RCC 7860 (cell line): Measurements from ENCODE around the gene TPSG1.
A peak's percentile ranks its signal among the peaks of the same experiment; 100 is the strongest.

Experiments used
- DNase-seq: peaks from one replicate; pipeline ENCODE4 v3.0.0-alpha.2; 2015; ENCODE audit warnings: low spot score
- FAIRE-seq: peaks from 2 replicates; lab custom pipeline; 2012; peaks lifted over from hg19 to GRCh38; lab: Jason Lieb, UNC

Gene TPSG1

DNA sequence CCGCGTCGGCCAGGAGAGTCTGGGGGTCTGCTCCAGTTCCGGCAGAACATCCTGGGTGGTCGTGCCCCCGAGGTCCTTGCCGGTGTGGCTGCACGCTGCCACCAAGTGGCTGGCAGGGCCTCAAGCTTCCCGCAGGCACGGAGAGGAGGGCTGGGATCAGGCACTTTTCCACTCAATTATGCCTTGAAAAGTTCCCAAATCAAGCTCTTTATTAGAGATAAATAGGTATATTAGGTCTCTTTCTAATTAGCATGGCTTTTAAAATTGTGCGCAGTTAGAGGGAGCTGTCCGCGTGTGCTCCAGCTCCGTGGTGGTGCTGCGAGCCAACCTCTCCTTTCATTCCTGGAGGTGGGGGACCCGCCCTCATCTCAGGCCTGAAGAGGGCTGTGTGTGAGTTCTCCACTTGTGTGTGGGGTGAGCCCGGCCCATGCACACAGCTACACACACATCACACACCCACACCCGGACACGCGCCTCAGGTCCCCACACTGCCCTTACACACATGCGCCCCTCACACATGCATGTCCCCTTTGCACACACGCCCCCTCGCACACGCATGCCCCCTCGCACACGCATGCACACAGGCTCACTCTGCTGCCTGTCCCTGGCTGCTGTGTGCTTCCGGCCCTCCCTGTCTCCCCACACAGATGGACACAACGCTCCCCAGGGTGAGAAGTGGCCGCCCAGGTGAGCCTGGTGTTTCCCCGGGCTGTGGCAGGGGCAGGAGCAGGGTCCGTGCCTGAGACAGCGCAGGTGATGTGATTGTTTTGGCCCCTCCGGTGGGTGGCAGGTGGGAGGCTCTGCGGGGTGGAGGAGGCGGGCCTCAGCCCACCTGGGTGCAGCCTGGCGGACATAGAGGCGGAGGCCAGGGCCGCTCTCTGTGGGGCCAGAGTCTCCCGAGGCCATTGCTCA lies 43.4 kb downstream of the TPSG1 start:
- no peak for FAIRE-seq
- no peak for DNase-seq

DNA sequence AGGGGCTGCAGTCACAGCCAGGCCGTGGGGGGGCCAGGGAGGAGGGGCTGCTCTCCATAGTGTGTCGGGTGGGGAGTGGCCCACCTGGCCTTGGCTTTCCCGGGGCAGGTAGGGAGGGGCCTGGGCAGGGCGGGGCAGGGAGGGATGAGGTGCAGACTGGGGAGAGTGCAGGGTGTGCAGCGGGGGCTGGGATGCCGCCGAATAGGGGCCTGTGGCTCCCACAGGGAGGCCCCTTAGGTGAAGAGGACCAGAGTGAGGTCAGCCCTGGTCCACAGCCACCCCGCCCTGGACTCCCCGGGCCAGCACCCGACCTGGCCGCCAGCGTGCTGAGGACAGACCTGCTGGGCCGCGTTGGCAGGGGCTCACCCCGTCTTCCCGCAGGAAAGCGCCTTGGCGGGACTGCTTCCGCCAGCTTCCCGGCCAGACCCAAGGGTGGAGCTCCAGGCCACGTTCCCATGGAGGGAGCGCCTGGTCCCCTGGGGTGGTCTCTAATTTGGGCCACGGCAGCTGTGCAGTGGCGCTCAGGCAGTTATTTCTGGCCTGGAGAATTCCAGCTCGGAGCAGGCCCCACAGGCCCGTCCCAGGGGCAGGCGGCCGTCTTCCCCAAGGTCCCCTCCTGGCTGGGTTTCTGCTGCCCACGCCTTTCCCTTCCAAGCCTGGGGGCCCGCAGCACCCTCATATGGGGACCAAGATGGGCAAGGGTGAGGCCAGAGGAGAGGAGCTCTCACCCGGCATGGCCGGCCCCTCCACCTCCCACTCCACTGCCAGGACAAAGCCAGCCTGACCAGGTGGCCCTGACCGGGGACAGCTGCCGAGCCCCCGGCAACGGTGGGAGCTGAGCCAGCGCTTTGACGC lies 44.3 kb downstream of the TPSG1 start:
- FAIRE-seq (no peak), DNase-seq (no peak)

- no peak for FAIRE-seq
- DNase-seq: no peak
Observed at GRCh38 chr16:1178295-1178910, 46.7 kb downstream of the TPSG1 start.

DNA sequence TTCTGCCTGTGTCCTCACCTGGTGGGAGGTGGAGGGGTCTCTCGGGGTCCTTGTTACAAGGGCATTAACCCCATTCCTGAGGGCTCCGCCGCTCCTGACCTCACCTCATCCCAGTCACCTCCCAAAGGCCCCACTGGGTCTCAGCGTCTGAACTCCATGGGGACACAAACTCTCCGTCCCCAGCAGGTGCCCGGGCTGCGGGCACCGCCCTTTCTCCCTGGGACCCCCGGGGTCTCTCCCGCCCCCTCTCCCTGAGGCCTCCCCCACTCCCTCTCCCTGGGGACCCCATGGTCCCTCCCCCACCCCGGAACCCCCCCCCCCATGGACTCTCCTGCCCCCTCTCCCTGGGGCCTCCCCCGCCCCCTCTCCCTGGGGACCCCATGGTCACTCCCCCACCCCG lies 47.3 kb downstream of the TPSG1 start:
- FAIRE-seq (no peak), DNase-seq (no peak)

- FAIRE-seq: no peak
- DNase-seq: no peak
Observed at GRCh38 chr16:1177053-1177452, 48.0 kb downstream of the TPSG1 start.

GRCh38 chr16:1176280-1176897 lies 48.7 kb downstream of the TPSG1 start:
- DNase-seq: no peak
- no peak for FAIRE-seq

- DNase-seq: peak; percentile 16
Observed at GRCh38 chr16:1175566-1176279, 49.3 kb downstream of the TPSG1 start.

GRCh38 chr16:1174477-1175357 lies 50.4 kb downstream of the TPSG1 start:
- DNase-seq (peak; percentile 13), FAIRE-seq (no peak)

More at GRCh38 chr16:1175566-1176279, 49.3 kb downstream of the TPSG1 start:
- no peak for FAIRE-seq

GRCh38 chr16:1173788-1174451 lies 51.1 kb downstream of the TPSG1 start:
- no peak for FAIRE-seq
- no peak for DNase-seq

- FAIRE-seq: no peak
Observed at GRCh38 chr16:1172651-1173050, 52.4 kb downstream of the TPSG1 start.

DNA sequence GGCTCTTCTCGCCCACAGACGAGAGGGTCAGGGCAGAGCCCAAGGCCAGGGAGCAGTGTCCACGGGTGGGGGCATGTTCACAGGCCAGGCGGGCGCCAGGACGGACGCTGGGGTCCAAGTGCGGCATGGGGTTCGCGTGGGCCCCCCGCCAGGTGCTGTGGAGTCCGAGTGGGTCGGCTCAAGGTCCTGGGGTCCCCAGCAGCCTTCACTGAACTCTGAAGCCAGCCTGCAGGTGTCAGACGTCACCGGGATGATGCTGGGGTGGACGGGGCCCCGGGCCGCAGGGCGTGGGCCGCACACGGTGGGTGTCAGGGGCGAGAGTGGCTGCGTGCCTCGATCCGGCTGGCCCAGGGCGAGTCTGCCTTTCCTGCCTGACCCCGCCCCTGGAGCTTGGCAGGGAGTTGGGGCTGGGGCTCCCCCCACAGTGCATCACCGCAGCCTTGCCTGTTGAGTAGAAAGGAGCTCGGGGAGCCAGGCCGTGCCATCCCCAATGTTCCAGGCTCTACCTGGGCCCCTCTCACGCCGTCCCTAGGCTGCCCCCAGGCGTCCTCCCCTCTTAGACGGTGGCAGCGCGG lies 53.1 kb downstream of the TPSG1 start:
- no peak for FAIRE-seq
- DNase-seq: no peak

More at GRCh38 chr16:1172651-1173050, 52.4 kb downstream of the TPSG1 start:
- DNase-seq: no peak
